ENCODE data around the gene MCF2. TPM values are rescaled to one million over a fixed set of nuclear protein-coding genes. Genes with fewer than 3 reads are reported as not detected.

MCF2 gene
- total RNA-seq, 2 experiments from 2014 or later = 0.89 to 1.1 TPM

- H3K4me3 Mint-ChIP-seq = no peak overlapping the region
- H3K4me1 Mint-ChIP-seq (ENCODE audit: low read depth) = no peaks in the 10 kb centered on the region
- no peaks in the 10 kb centered on the region for H3K36me3 Mint-ChIP-seq (ENCODE audit: low read depth)
- CTCF ChIA-PET = interaction anchor here (1.6 kb wide), 1 partner anchor 10 kb away, joined by 3 read pairs; no protein-coding TSS in a partner anchor
- H3K27ac ChIP-seq (ENCODE audit: low read depth in 1 of 2, low read length in 2 of 2) = no peak overlapping the region
- intact Hi-C loops (cut with DNase I, micrococcal nuclease) = no loop called here
- no peaks in the 10 kb centered on the region for H3K4me1 ChIP-seq (ENCODE audit: insufficient read depth, low read length)
- ATAC-seq (ENCODE audit: poor library complexity) (no peak), DNase-seq (no peak)
- H3K4me3 ChIP-seq (ENCODE audit: low read length) = no peak overlapping the region
- no peaks in the 10 kb centered on the region for H3K9me3 Mint-ChIP-seq
- peaks cover 0 to 3% of the 10 kb centered on the region in 2 experiments for H3K27me3 ChIP-seq (ENCODE audit: control insufficient read depth in 1 of 2, insufficient read depth in 2 of 2, low read length in 2 of 2)
- POLR2A ChIA-PET = no interaction called here
- no peaks in the 10 kb centered on the region for H3K9me3 ChIP-seq (ENCODE audit: control insufficient read depth in 1 of 2, insufficient read depth in 1 of 2, low read length in 2 of 2)
- TF ChIP-seq CTCF (IDR thresholded peaks at IDR 0.05) = no peak
- H3K27me3 Mint-ChIP-seq = no peaks in the 10 kb centered on the region
- H3K27ac Mint-ChIP-seq = no peak overlapping the region
- no peaks in the 10 kb centered on the region for H3K36me3 ChIP-seq (ENCODE audit: insufficient read depth, low read length)
These were observed 126.9 kb downstream of the MCF2 start for GRCh38 chrX:139581068-139581467.

DNA sequence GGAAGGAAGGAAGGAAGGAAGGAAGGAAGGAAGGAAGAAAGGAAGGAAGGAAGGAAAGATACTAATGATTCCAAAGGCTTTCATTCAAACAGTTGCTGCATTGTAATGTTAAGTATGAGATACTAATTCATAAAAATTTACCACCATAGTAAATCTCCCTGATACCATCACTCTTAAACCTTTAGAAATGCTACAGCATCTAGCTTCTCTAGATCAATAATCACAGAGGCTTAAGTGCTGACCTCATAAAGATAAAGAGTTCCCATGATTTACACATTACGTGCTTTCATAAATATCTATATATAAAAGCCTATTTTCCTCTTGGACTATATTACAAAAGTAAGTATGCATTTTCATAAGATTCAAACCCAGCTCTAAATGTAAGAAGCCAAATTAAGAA, 141.0 kb downstream of the MCF2 start:
- Mint-ChIP-seq H3K9me3 (no peaks in the 10 kb centered on the region), H3K4me1 (ENCODE audit: low read depth) (no peaks in the 10 kb centered on the region), H3K4me3 (no peak overlapping the region), H3K36me3 (ENCODE audit: low read depth) (no peaks in the 10 kb centered on the region), H3K27ac (no peak overlapping the region), H3K27me3 (peaks cover 5% of the 10 kb centered on the region)
- no peak for TF ChIP-seq CTCF (IDR thresholded peaks at IDR 0.05)
- POLR2A ChIA-PET = no interaction called here
- DNase-seq (no peak), ATAC-seq (ENCODE audit: poor library complexity) (no peak)
- Histone ChIP-seq H3K27me3 (ENCODE audit: control insufficient read depth in 1 of 2, insufficient read depth in 2 of 2, low read length in 2 of 2) (no peaks in the 10 kb centered on the region), H3K9me3 (ENCODE audit: control insufficient read depth in 1 of 2, insufficient read depth in 1 of 2, low read length in 2 of 2) (no peaks in the 10 kb centered on the region), H3K27ac (ENCODE audit: low read depth in 1 of 2, low read length in 2 of 2) (no peak overlapping the region), H3K36me3 (ENCODE audit: insufficient read depth, low read length) (no peaks in the 10 kb centered on the region), H3K4me1 (ENCODE audit: insufficient read depth, low read length) (no peaks in the 10 kb centered on the region), H3K4me3 (ENCODE audit: low read length) (no peak overlapping the region)
- CTCF ChIA-PET = interaction anchor here (1.8 kb wide), 1 partner anchor 13 kb away, joined by 3 read pairs; no protein-coding TSS in a partner anchor
- intact Hi-C loops (cut with DNase I, micrococcal nuclease) = no loop called here

DNA sequence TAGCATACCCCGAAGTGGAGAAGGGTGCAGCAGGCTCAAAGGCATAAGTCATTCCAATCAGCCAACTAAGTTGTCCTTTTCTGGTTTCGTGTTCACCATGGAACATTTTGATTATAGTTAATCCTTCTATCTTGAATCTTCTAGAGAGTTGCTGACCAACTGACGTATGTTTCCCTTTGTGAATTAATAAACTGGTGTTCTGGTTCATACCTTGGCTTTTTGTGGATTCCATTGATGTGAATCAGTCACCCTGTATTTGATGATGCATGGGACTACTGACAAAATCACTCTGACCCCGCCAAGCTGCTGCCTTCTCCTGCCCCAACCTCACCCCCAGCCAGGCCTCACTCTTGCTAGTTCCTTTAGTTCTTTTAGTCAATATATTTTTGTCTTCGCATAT, 144.7 kb downstream of the MCF2 start:
- H3K27me3 ChIP-seq (ENCODE audit: control insufficient read depth in 1 of 2, insufficient read depth in 2 of 2, low read length in 2 of 2) = no peaks in the 10 kb centered on the region
- no peaks in the 10 kb centered on the region for H3K4me1 ChIP-seq (ENCODE audit: insufficient read depth, low read length)
- H3K27ac Mint-ChIP-seq = no peak overlapping the region
- no peak for TF ChIP-seq CTCF (IDR thresholded peaks at IDR 0.05)
- no peaks in the 10 kb centered on the region for H3K4me1 Mint-ChIP-seq (ENCODE audit: low read depth)
- no peaks in the 10 kb centered on the region for H3K9me3 ChIP-seq (ENCODE audit: control insufficient read depth in 1 of 2, insufficient read depth in 1 of 2, low read length in 2 of 2)
- no peak overlapping the region for H3K27ac ChIP-seq (ENCODE audit: low read depth in 1 of 2, low read length in 2 of 2)
- H3K36me3 Mint-ChIP-seq (ENCODE audit: low read depth) = no peaks in the 10 kb centered on the region
- CTCF ChIA-PET = no interaction called here
- intact Hi-C loops (cut with DNase I, micrococcal nuclease) = no loop called here
- DNase-seq (no peak), ATAC-seq (ENCODE audit: poor library complexity) (no peak)
- no peaks in the 10 kb centered on the region for H3K9me3 Mint-ChIP-seq
- H3K4me3 Mint-ChIP-seq = no peak overlapping the region
- H3K36me3 ChIP-seq (ENCODE audit: insufficient read depth, low read length) = no peaks in the 10 kb centered on the region
- H3K27me3 Mint-ChIP-seq = peaks cover 4% of the 10 kb centered on the region
- H3K4me3 ChIP-seq (ENCODE audit: low read length) = no peak overlapping the region
- POLR2A ChIA-PET = no interaction called here

Measured in CD4-positive, alpha-beta T cell (primary cell).